NT2/D1 (cell line): ENCODE measurements around the gene FMR1.

ENCODE experiments used
- YY1 ChIP-seq: IDR thresholded peaks from 2 replicates; pipeline ENCODE4 v1.6.1; 2011; ENCODE audit not compliant: insufficient read length, insufficient read depth
- ZNF274 ChIP-seq: IDR thresholded peaks from 2 replicates; pipeline ENCODE4 v1.6.1; 2011; ENCODE audit warnings: mild to moderate bottlenecking, low read depth, low read length

DNA sequence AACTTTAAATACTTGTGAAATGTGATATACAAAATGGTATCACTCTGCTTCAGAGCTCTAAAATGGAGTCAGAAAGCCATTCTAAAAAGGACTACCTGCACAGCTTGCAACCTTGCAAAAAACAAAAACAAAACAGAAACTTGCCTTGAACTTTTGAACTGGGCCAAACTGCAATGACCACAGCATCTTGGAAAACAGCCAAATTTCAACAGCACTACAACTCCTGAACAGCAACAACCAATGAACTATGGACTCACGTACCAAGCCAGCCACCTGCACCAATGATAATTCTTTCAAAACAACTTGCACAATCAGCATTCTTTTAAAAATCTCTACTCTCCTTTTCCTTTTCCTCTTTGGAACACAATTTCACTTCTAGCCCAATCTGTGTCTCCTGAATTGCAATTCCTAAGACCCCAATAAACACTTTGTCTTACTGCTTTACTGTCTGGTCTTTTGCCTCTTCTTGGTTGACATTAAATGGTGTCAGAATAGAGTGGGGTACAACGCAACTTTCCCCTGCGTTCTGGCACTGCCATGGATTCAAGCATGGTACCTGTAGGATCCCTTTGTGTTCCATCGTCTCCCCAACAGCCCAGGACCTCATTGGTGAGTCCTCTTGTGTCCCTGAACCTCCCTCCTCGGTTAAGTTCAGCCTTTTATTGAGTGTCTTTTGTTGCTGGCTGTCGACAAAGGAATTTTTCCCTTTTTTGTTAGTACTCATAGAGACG lies 35.7 kb upstream of the FMR1 start:
- TF ChIP-seq ZNF274 (no peak), YY1 (no peak)
